WTC11 (cell line): ENCODE results near the gene ENTR1. TPM values are rescaled to one million over a fixed set of nuclear protein-coding genes. Genes with fewer than 3 reads are reported as not detected.
"Not testable (repeated sequence)": the region's sequence is repeated elsewhere in the genome, so short reads cannot be mapped to it uniquely, and the experiment has no call there.

Experiments
- ATAC-seq: fragments of 200-7000 bp; cut with Tn5 transposase; 2 replicates; pipeline ENCODE4 v1.10.0; 2021; ENCODE audit warnings: mild to moderate bottlenecking, moderate library complexity
- CTCF ChIA-PET: fragments of 300-600 bp; sonication (Branson Sonifier 250); formaldehyde crosslinking; loops from one replicate; lab custom pipeline; 2021; ENCODE audit warnings: antibody characterized with exemption; lab: Charles Lee
- POLR2A ChIA-PET: fragments of 350-600 bp; sonication (Branson Sonifier 250); formaldehyde crosslinking; loops from one replicate; lab custom pipeline; 2021; ENCODE audit warnings: antibody characterized with exemption; lab: Charles Lee
- DNase-seq: peaks from one replicate; pipeline ENCODE4 v3.0.0; 2021; ENCODE audit warnings: low spot score
- H3K27ac Mint-ChIP-seq: 2 replicates; pipeline ENCODE4 v1.8.0; 2021; ENCODE audit warnings: mixed read lengths
- H3K27me3 Mint-ChIP-seq: 2 replicates; pipeline ENCODE4 v1.8.0; 2021; ENCODE audit warnings: low read depth, mild to moderate bottlenecking, moderate library complexity, mixed read lengths
- H3K36me3 Mint-ChIP-seq: 2 replicates; pipeline ENCODE4 v1.8.0; 2021; ENCODE audit warnings: mixed read lengths
- H3K4me1 Mint-ChIP-seq: 2 replicates; pipeline ENCODE4 v1.8.0; 2022; ENCODE audit warnings: mixed read lengths
- H3K4me3 Mint-ChIP-seq: 2 replicates; pipeline ENCODE4 v1.8.0; 2021; ENCODE audit warnings: mild to moderate bottlenecking, moderate library complexity, mixed read lengths
- H3K9me3 Mint-ChIP-seq: 2 replicates; pipeline ENCODE4 v1.8.0; 2021; ENCODE audit warnings: mixed read lengths
- MYBL2 ChIP-seq: sonication (generic); formaldehyde crosslinking; IDR thresholded peaks from 2 replicates; pipeline ENCODE4 v1.8.1; 2023; ENCODE audit warnings: mild to moderate bottlenecking, moderate library complexity, missing genetic modification reagents
- SP1 ChIP-seq: sonication (generic); formaldehyde crosslinking; conservative IDR thresholded peaks from 2 replicates; pipeline ENCODE4 v1.8.1; 2022; ENCODE audit warnings: missing genetic modification reagents
- ZBTB21 ChIP-seq: sonication (generic); formaldehyde crosslinking; IDR thresholded peaks from 2 replicates; pipeline ENCODE4 v1.8.1; 2023; ENCODE audit warnings: mild to moderate bottlenecking, missing genetic modification reagents, borderline replicate concordance
- ZNF423 ChIP-seq: fragments of 250-450 bp; sonication (Bioruptor Pico); IDR thresholded peaks from 2 replicates; pipeline ENCODE4 v2.1.2; 2022; ENCODE audit warnings: mild to moderate bottlenecking, moderate library complexity
- total RNA-seq: library from RNA; stranded (reverse); gene quantifications from 3 replicates; pipeline ENCODE4 v1.2.3, GENCODE V29; 2021
- TF ChIP-seq, protein P1 (sequence below): sonication (generic); formaldehyde crosslinking; IDR thresholded peaks from 2 replicates; pipeline ENCODE4 v1.8.0; 2023; ENCODE audit warnings: missing genetic modification reagents, mild to moderate bottlenecking, borderline replicate concordance
- TF ChIP-seq, protein P2 (sequence below): sonication (generic); formaldehyde crosslinking; IDR thresholded peaks from 2 replicates; pipeline ENCODE4 v1.8.1; 2023; ENCODE audit warnings: mild to moderate bottlenecking, missing genetic modification reagents, borderline replicate concordance
- TF ChIP-seq, protein P3 (sequence below): sonication (generic); formaldehyde crosslinking; IDR thresholded peaks from 2 replicates; pipeline ENCODE4 v1.8.1; 2022; ENCODE audit warnings: mild to moderate bottlenecking, moderate library complexity, missing genetic modification reagents
- TF ChIP-seq, protein P4 (sequence below): sonication (generic); formaldehyde crosslinking; IDR thresholded peaks from 2 replicates; pipeline ENCODE4 v1.8.1; 2023; ENCODE audit warnings: mild to moderate bottlenecking, missing genetic modification reagents, moderate library complexity

The ENTR1 gene
- total RNA-seq, 1 experiment from 2014 or later = 140 TPM

DNA sequence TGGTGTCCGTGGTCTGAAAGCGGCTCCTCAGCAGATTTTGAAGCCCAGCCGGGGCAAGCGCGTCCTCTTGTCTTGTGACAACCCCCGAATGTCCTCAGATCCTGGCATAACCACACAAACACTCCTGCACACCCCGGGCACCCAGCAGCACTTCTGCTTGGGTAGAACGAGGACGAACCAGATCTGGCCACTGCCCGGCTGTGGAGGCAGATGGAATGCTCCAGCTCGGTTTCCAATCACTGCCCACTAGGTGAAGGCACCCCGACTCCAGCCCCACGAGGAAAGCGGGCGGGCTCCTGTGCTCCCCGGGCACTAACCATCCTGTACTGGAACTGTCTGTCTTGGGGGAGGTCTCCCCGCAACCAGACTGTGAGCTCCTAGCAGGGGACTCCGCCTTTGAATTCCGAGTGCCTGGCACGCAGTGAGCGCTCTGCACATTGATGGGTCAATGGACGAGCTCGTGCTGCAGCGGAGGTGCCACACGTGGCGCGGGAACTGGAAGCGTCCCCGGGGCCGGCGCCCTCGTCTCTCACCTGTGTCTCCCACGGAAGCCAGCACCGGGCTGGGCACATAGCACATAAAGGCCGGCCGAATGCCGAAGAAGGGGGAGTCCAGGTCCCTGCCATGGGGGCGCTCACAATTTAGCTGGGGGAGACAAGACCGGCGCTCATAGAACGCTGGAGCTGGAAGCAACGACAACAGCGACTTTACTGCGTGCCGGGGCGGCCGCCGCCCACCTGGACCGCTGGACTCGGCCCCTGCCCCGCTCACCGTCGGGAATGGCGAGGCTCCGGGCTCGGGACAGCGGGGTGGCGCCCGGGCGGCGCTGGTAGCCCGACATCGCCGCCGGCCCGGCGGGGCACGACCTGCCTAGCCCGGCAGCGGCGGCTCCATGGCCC, 608 bp downstream of the ENTR1 start (continued):
- TF ChIP-seq, protein P1, sequence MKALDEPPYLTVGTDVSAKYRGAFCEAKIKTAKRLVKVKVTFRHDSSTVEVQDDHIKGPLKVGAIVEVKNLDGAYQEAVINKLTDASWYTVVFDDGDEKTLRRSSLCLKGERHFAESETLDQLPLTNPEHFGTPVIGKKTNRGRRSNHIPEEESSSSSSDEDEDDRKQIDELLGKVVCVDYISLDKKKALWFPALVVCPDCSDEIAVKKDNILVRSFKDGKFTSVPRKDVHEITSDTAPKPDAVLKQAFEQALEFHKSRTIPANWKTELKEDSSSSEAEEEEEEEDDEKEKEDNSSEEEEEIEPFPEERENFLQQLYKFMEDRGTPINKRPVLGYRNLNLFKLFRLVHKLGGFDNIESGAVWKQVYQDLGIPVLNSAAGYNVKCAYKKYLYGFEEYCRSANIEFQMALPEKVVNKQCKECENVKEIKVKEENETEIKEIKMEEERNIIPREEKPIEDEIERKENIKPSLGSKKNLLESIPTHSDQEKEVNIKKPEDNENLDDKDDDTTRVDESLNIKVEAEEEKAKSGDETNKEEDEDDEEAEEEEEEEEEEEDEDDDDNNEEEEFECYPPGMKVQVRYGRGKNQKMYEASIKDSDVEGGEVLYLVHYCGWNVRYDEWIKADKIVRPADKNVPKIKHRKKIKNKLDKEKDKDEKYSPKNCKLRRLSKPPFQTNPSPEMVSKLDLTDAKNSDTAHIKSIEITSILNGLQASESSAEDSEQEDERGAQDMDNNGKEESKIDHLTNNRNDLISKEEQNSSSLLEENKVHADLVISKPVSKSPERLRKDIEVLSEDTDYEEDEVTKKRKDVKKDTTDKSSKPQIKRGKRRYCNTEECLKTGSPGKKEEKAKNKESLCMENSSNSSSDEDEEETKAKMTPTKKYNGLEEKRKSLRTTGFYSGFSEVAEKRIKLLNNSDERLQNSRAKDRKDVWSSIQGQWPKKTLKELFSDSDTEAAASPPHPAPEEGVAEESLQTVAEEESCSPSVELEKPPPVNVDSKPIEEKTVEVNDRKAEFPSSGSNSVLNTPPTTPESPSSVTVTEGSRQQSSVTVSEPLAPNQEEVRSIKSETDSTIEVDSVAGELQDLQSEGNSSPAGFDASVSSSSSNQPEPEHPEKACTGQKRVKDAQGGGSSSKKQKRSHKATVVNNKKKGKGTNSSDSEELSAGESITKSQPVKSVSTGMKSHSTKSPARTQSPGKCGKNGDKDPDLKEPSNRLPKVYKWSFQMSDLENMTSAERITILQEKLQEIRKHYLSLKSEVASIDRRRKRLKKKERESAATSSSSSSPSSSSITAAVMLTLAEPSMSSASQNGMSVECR = 0 out of 2 replicates have a peak, but pooled peaks have one; percentile 66

DNA sequence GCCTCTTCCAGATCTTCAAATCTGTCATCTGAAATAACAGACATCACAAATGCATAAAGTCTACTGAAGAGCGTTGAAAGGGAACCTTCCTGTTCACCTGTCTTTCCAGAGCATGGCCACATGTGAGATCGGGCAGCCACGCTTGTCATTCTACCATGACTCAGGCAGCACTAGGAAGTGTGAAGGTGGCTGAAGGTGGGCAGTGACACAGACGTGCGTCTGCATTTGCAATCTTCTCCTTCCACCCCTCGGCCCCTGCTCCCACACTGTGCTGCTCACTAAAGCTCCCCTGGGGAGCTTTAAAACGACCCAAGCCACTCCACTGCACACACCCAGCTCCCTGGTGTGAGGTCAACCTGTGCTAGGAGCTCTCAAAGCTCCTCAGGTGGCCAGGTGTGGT, 2.5 kb downstream of the ENTR1 start:
- ChIA-PET POLR2A (interaction anchor here (1.1 kb wide), 1 partner anchor 219 kb away, joined by 3 read pairs; no protein-coding TSS in a partner anchor), CTCF (interaction anchor here (1.2 to 2.4 kb wide), 2 partner anchors 7 to 17 kb away, joined by 3 to 11 read pairs; no protein-coding TSS in a partner anchor)
- no peak for ATAC-seq
- Mint-ChIP-seq H3K9me3 (no peaks in the 10 kb centered on the region), H3K27me3 (no peaks in the 10 kb centered on the region), H3K4me1 (peaks cover 27% of the 10 kb centered on the region), H3K4me3 (peak overlapping the region; percentile 24; the same call in 1 of the 2 replicates), H3K36me3 (peaks cover 64% of the 10 kb centered on the region), H3K27ac (peak overlapping the region; percentile 46; the same call in 1 of the 2 replicates)
- no peak for DNase-seq
- TF ChIP-seq, protein P2, sequence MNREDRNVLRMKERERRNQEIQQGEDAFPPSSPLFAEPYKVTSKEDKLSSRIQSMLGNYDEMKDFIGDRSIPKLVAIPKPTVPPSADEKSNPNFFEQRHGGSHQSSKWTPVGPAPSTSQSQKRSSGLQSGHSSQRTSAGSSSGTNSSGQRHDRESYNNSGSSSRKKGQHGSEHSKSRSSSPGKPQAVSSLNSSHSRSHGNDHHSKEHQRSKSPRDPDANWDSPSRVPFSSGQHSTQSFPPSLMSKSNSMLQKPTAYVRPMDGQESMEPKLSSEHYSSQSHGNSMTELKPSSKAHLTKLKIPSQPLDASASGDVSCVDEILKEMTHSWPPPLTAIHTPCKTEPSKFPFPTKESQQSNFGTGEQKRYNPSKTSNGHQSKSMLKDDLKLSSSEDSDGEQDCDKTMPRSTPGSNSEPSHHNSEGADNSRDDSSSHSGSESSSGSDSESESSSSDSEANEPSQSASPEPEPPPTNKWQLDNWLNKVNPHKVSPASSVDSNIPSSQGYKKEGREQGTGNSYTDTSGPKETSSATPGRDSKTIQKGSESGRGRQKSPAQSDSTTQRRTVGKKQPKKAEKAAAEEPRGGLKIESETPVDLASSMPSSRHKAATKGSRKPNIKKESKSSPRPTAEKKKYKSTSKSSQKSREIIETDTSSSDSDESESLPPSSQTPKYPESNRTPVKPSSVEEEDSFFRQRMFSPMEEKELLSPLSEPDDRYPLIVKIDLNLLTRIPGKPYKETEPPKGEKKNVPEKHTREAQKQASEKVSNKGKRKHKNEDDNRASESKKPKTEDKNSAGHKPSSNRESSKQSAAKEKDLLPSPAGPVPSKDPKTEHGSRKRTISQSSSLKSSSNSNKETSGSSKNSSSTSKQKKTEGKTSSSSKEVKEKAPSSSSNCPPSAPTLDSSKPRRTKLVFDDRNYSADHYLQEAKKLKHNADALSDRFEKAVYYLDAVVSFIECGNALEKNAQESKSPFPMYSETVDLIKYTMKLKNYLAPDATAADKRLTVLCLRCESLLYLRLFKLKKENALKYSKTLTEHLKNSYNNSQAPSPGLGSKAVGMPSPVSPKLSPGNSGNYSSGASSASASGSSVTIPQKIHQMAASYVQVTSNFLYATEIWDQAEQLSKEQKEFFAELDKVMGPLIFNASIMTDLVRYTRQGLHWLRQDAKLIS = no peak
- TF ChIP-seq ZBTB21 (no peak), SP1 (CRISPR knock-in tag) (no peak), MYBL2 (CRISPR knock-in tag) (no peak), ZNF423 (CRISPR knock-in tag) (no peak)
- TF ChIP-seq, protein P3, sequence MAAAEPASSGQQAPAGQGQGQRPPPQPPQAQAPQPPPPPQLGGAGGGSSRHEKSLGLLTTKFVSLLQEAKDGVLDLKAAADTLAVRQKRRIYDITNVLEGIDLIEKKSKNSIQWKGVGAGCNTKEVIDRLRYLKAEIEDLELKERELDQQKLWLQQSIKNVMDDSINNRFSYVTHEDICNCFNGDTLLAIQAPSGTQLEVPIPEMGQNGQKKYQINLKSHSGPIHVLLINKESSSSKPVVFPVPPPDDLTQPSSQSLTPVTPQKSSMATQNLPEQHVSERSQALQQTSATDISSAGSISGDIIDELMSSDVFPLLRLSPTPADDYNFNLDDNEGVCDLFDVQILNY (CRISPR knock-in tag) = no peak
- TF ChIP-seq, protein P4, sequence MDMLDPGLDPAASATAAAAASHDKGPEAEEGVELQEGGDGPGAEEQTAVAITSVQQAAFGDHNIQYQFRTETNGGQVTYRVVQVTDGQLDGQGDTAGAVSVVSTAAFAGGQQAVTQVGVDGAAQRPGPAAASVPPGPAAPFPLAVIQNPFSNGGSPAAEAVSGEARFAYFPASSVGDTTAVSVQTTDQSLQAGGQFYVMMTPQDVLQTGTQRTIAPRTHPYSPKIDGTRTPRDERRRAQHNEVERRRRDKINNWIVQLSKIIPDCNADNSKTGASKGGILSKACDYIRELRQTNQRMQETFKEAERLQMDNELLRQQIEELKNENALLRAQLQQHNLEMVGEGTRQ (CRISPR knock-in tag) = no peak

DNA sequence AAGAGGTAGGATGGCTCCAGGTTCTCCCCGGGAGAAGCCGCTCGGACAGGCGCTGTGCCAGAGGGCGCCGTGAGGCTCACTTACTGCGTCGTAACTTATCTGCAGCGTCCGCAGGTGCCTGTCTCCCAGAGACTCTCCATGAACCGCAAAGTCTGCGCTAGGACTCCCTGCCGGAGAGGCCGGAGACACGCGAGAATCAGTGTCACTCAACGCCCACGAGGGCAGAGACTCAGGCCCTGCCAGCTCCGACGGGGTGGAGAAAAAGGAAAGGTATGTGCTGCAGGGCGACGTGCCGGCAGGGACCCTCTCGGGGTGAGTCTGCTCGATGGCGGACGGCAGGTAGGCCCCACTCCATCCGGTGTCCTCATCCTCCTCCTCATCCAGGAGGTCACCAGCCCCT, 3.4 kb downstream of the ENTR1 start:
- H3K9me3 Mint-ChIP-seq, DNase-seq, H3K27ac Mint-ChIP-seq, CTCF ChIA-PET, H3K27me3 Mint-ChIP-seq, ATAC-seq, H3K4me3 Mint-ChIP-seq: not testable (repeated sequence)
- Mint-ChIP-seq H3K4me1 (peaks cover 25% of the 10 kb centered on the region), H3K36me3 (peaks cover 63% of the 10 kb centered on the region)
- POLR2A ChIA-PET = interaction anchor here (1.1 kb wide), 1 partner anchor 220 kb away, joined by 3 read pairs; no protein-coding TSS in a partner anchor

DNA sequence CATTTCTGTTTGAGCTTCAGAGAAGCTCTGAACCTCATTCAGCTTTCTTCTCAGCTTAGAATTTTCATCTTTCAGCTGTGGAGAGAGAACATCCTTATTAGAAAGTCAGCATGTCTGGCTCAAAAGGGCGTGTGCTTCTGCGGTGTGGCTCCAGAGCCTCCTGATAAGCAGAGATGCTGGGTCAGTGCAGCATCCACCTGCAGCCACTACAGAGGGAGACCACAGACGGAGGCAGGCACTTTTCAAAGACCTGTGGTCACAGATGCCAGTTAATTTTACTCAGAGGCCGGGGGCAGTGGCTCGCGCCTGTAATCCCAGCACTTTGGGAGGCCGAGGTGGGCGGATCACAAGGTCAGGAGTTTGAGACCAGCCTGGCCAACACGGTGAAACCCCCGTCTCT, 4.5 kb downstream of the ENTR1 start:
- ATAC-seq, DNase-seq, H3K9me3 Mint-ChIP-seq, H3K27me3 Mint-ChIP-seq, CTCF ChIA-PET, H3K27ac Mint-ChIP-seq, POLR2A ChIA-PET, H3K4me3 Mint-ChIP-seq: not testable (repeated sequence)
- Mint-ChIP-seq H3K36me3 (peaks cover 59% of the 10 kb centered on the region), H3K4me1 (peaks cover 16% of the 10 kb centered on the region)
